GM12878 (cell line): Measurements from ENCODE around the gene NDC1. TPM values are rescaled to one million over a fixed set of nuclear protein-coding genes. Genes with fewer than 3 reads are reported as not detected.

Source experiments
- ATAC-seq: fragments of 200-7000 bp; cut with Tn5 transposase; 3 replicates; pipeline ENCODE4 v1.9.1; 2020; ENCODE audit warnings: mild to moderate bottlenecking, moderate library complexity
- BruUV-seq: library from RNA; stranded (reverse); fragments of 400-500 nt; replicated peaks from 2 replicates; lab custom pipeline; 2021; lab: Mats Ljungman, UMichigan
- CTCF ChIA-PET: fragments of 300-600 bp; sonication (Branson Sonifier 250); formaldehyde crosslinking; extraction: SDS; loops from one replicate; lab custom pipeline; 2021; ENCODE audit warnings: inconsistent platforms; lab: Yijun Ruan, JAX
- POLR2A ChIA-PET: fragments of 350-600 bp; formaldehyde crosslinking; extraction: SDS; loops from one replicate; lab custom pipeline; 2021; ENCODE audit warnings: inconsistent platforms; lab: Charles Lee
- RAD21 ChIA-PET: fragments of 300-600 bp; sonication (Branson Sonifier 250); formaldehyde crosslinking; loops from one replicate; lab custom pipeline; 2023; ENCODE audit warnings: antibody characterized with exemption; ENCODE audit not compliant: unreplicated experiment; lab: Charles Lee
- SMC1A ChIA-PET: fragments of 300-600 bp; sonication (Branson Sonifier 250); formaldehyde crosslinking; loops from one replicate; lab custom pipeline; 2023; ENCODE audit not compliant: unreplicated experiment, uncharacterized antibody; lab: Charles Lee
- DNase-seq: peaks from one replicate; pipeline ENCODE4 v3.0.0-alpha.2; 2011; ENCODE audit warnings: low read depth, low spot score
- FAIRE-seq: peaks from 3 replicates; lab custom pipeline; 2011; peaks lifted over from hg19 to GRCh38; lab: Jason Lieb, UNC
- H2AFZ ChIP-seq: 2 replicates; pipeline ENCODE4 v1.6.0; 2011; ENCODE audit warnings: low read depth, low read length, control low read depth; ENCODE audit not compliant: control insufficient read depth
- H3K27ac ChIP-seq: 2 replicates; pipeline ENCODE4 v1.5.1; 2011; ENCODE audit warnings: control low read depth; ENCODE audit not compliant: control insufficient read depth, insufficient read depth
- H3K27me3 ChIP-seq, 2 experiments: replicated peaks in 1 of 2; 2 replicates each; pipeline versions ENCODE4 v1.6.0 to v1.6.1; 2011; ENCODE audit warnings: low read length in 1 of 2; ENCODE audit not compliant: control insufficient read depth in 2 of 2, insufficient read depth in 2 of 2
- H3K36me3 ChIP-seq, 2 experiments: 2 replicates each; pipeline ENCODE4 v1.5.1; 2011; ENCODE audit warnings: low read length in 1 of 2; ENCODE audit not compliant: control insufficient read depth in 2 of 2, insufficient read depth in 2 of 2
- H3K4me1 ChIP-seq: 2 replicates; pipeline ENCODE4 v1.6.1; 2011; ENCODE audit warnings: mild to moderate bottlenecking, low read length, moderate library complexity, mixed read lengths; ENCODE audit not compliant: control insufficient read depth, insufficient read depth
- H3K4me2 ChIP-seq: 2 replicates; pipeline ENCODE4 v1.6.0; 2011; ENCODE audit warnings: control low read depth; ENCODE audit not compliant: control insufficient read depth, insufficient read depth
- H3K4me3 ChIP-seq: fragments of 200-600 bp; sonication (generic); 2 replicates; pipeline ENCODE4 v1.5.1; 2016
- H3K79me2 ChIP-seq: 2 replicates; pipeline ENCODE4 v1.6.0; 2011; ENCODE audit warnings: low read length; ENCODE audit not compliant: control insufficient read depth, insufficient read depth
- H3K9ac ChIP-seq: 2 replicates; pipeline ENCODE4 v1.8.0; 2011; ENCODE audit warnings: low read length, control low read depth, mixed read lengths; ENCODE audit not compliant: control insufficient read depth, insufficient read depth
- H3K9me3 ChIP-seq: replicated peaks from 3 replicates; pipeline ENCODE4 v1.5.1; 2011; ENCODE audit warnings: mild to moderate bottlenecking, low read length; ENCODE audit not compliant: control insufficient read depth, insufficient read depth
- H4K20me1 ChIP-seq: 2 replicates; pipeline ENCODE4 v1.6.0; 2011; ENCODE audit not compliant: control insufficient read depth, insufficient read depth
- ASH2L ChIP-seq: fragments of 300-600, 200-600 bp; sonication (generic); IDR thresholded peaks from 2 replicates; pipeline ENCODE4 v1.6.1; 2017; ENCODE audit warnings: low read depth, mild to moderate bottlenecking, borderline replicate concordance
- CREM ChIP-seq: IDR thresholded peaks from 2 replicates; pipeline ENCODE4 v1.6.1; 2014; ENCODE audit warnings: antibody characterized with exemption, low read depth
- EP300 ChIP-seq, 2 experiments: fragments of 150-350 bp in 1 of 2; IDR thresholded peaks; 2 replicates each; pipeline ENCODE4 v1.6.1; 2011 to 2012; ENCODE audit warnings: low read depth in 2 of 2, low read length in 2 of 2, borderline replicate concordance in 1 of 2, improper control_type of control experiment in 1 of 2, inconsistent platforms in 1 of 2; ENCODE audit not compliant: control insufficient read depth in 1 of 2
- HCFC1 ChIP-seq: fragments of 150-350 bp; IDR thresholded peaks from 2 replicates; pipeline ENCODE4 v1.6.1; 2014; ENCODE audit warnings: low read length
- NFIC ChIP-seq: IDR thresholded peaks from 2 replicates; pipeline ENCODE4 v1.6.1; 2012; ENCODE audit warnings: low read depth, mild to moderate bottlenecking, inconsistent platforms, low read length, moderate library complexity
- NRF1 ChIP-seq: conservative IDR thresholded peaks from 2 replicates; pipeline ENCODE4 v1.6.1; 2011; ENCODE audit warnings: mild to moderate bottlenecking, low read depth, low read length, improper control_type of control experiment
- RELA ChIP-seq: fragments of 450-650 bp; IDR thresholded peaks from 2 replicates; pipeline ENCODE4 v1.8.0; 2014; ENCODE audit warnings: borderline replicate concordance; ENCODE audit not compliant: partially characterized antibody
- SPI1 ChIP-seq: IDR thresholded peaks from 2 replicates; pipeline ENCODE4 v1.6.1; 2011; ENCODE audit warnings: low read depth, mild to moderate bottlenecking, low read length, moderate library complexity, borderline replicate concordance; ENCODE audit not compliant: insufficient read depth
- SRF ChIP-seq, 2 experiments: IDR thresholded peaks; 2 replicates each; pipeline ENCODE4 v1.6.1; 2011; ENCODE audit warnings: low read depth in 2 of 2, low read length in 2 of 2, mild to moderate bottlenecking in 1 of 2, moderate library complexity in 1 of 2
- SUPT20H ChIP-seq: IDR thresholded peaks from 2 replicates; pipeline ENCODE4 v1.6.1; 2011; ENCODE audit warnings: low read depth, mild to moderate bottlenecking, low read length, moderate library complexity, borderline replicate concordance; ENCODE audit not compliant: control insufficient read depth
- YBX1 ChIP-seq: fragments of 450-650 bp; IDR thresholded peaks from 2 replicates; pipeline ENCODE4 v1.6.1; 2016; ENCODE audit warnings: antibody characterized with exemption
- WGBS: methylation state at CpG from one replicate; pipeline ENCODE4 v1.1.6; 2016; ENCODE audit warnings: low lambda C conversion rate; ENCODE audit not compliant: insufficient replicate concordance, insufficient coverage; ENCODE audit errors: missing lambda C conversion rate; 5-methylcytosine and 5-hydroxymethylcytosine counted together
- in situ Hi-C: fragments of 300-500 bp; cut with MboI; formaldehyde crosslinking; loops from 9 replicates; pipeline ENCODE4 v1.14.3; 2018; ENCODE audit warnings: mixed read lengths
- intact Hi-C: fragments of 100-400 bp; cut with micrococcal nuclease; formaldehyde crosslinking; loops from one replicate; pipeline ENCODE4 v1.14.2; 2022; ENCODE audit not compliant: unreplicated experiment
- polyA plus RNA-seq, 11 experiments: library from polyadenylated mRNA; depleted of rRNA in 4 of 11; unstranded in 6 of 11; stranded (reverse) in 5 of 11; fragments of >200 nt; fragmentation: Nextera tagmentation in 4 of 11; fragmentation: Illumina TruSeq in 1 of 11; extraction: Ambion mirVana in 4 of 11; extraction: Trizol in 1 of 11; gene quantifications; 1 replicate in 1 of 11; 2 replicates in 10 of 11; pipeline versions ENCODE4 v1.2.1 to v1.2.3, GENCODE V29; 2011 to 2016; ENCODE audit warnings: inconsistent platforms in 2 of 11, missing spikeins in 2 of 11, low read depth in 1 of 11
- total RNA-seq, 4 experiments: library from RNA; depleted of rRNA in 3 of 4; stranded (reverse); fragments of >200 nt in 3 of 4; fragmentation: Illumina TruSeq in 1 of 4; extraction: Trizol in 1 of 4; gene quantifications; 2 replicates each; pipeline versions ENCODE4 v1.2.1 to v1.2.3, GENCODE V29; 2013 to 2021
- TF ChIP-seq, protein P1 (sequence below): IDR thresholded peaks from 2 replicates; pipeline ENCODE4 v1.6.1; 2012; ENCODE audit warnings: low read depth, low read length, improper control_type of control experiment
- TF ChIP-seq, protein P2 (sequence below): fragments of 450-650 bp; IDR thresholded peaks from 2 replicates; pipeline ENCODE4 v1.6.1; 2016; ENCODE audit warnings: mild to moderate bottlenecking
- TF ChIP-seq, protein P3 (sequence below): IDR thresholded peaks from 2 replicates; pipeline ENCODE4 v1.6.1; 2011; ENCODE audit warnings: borderline replicate concordance, low read depth, mild to moderate bottlenecking, moderate library complexity, mixed read lengths, low read length; ENCODE audit not compliant: insufficient read depth; ENCODE audit errors: extremely low read length
- TF ChIP-seq, protein P4 (sequence below): fragments of 450-650 bp; formaldehyde crosslinking; IDR thresholded peaks from 2 replicates; pipeline ENCODE4 v1.4.0; 2022; ENCODE audit warnings: mild to moderate bottlenecking, moderate library complexity

NDC1 gene
- total and polyA plus RNA-seq, 10 of the 15 experiments (the other 5 are each of a cell fraction or from before 2014, with no cell fraction given), result 20.2 to 77.6 (median 47.1) TPM

DNA sequence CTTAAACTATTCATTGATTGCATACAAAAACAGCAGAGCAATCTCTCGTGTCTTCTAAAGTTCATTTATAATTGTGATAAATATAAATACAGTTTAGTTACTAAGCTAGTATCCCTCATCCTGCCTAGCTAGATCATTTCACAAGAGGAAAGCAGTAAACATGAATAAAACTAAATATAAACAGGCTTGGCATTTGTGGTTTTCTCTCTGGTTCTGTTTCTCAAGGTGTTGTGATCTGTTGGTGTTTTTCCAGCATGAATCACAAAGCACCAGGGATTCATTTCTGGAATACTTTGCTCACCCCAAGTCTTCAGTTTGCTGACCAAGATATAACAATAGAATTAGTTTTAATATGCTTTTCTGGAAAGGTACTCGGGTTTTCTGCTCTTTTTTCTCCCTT, 66.4 kb downstream of the NDC1 start:
- Histone ChIP-seq H3K27ac (no peak overlapping the region), H3K36me3 (peaks cover 0 to 8% of the 10 kb centered on the region in 2 experiments; a peak in 2 of 4 replicates), H3K9ac (no peak overlapping the region), H3K27me3 (no peaks in the 10 kb centered on the region), H3K4me3 (no peak overlapping the region), H4K20me1 (no peaks in the 10 kb centered on the region), H3K4me1 (peaks cover 3% of the 10 kb centered on the region; the same call in 1 of the 2 replicates), H3K4me2 (no peak overlapping the region), H3K79me2 (no peaks in the 10 kb centered on the region), H2AFZ (no peak overlapping the region), H3K9me3 (no peaks in the 10 kb centered on the region)
- in situ Hi-C loops, result no loop called here
- ChIA-PET POLR2A (no interaction called here), RAD21 (no interaction called here), SMC1A (interaction anchor here (0.6 kb wide), 1 partner anchor 265 kb away, joined by 3 read pairs; no protein-coding TSS in a partner anchor), CTCF (no interaction called here)
- intact Hi-C loops, result no loop called here
- ATAC-seq (no peak), DNase-seq (no peak), FAIRE-seq (no peak)
- TF ChIP-seq NFIC, result no peak
- no peak for TF ChIP-seq SPI1
- TF ChIP-seq HCFC1, result no peak
- no peak for TF ChIP-seq YBX1
- TF ChIP-seq NRF1, result no peak
- TF ChIP-seq EP300 (IDR thresholded peaks at IDR 0.05; ENCODE audit: borderline replicate concordance in 1 of 2, control insufficient read depth in 1 of 2, low read depth in 2 of 2, low read length in 2 of 2), result no peak
- TF ChIP-seq, protein P1, sequence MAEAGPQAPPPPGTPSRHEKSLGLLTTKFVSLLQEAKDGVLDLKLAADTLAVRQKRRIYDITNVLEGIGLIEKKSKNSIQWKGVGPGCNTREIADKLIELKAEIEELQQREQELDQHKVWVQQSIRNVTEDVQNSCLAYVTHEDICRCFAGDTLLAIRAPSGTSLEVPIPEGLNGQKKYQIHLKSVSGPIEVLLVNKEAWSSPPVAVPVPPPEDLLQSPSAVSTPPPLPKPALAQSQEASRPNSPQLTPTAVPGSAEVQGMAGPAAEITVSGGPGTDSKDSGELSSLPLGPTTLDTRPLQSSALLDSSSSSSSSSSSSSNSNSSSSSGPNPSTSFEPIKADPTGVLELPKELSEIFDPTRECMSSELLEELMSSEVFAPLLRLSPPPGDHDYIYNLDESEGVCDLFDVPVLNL, result no peak
- TF ChIP-seq, protein P2, sequence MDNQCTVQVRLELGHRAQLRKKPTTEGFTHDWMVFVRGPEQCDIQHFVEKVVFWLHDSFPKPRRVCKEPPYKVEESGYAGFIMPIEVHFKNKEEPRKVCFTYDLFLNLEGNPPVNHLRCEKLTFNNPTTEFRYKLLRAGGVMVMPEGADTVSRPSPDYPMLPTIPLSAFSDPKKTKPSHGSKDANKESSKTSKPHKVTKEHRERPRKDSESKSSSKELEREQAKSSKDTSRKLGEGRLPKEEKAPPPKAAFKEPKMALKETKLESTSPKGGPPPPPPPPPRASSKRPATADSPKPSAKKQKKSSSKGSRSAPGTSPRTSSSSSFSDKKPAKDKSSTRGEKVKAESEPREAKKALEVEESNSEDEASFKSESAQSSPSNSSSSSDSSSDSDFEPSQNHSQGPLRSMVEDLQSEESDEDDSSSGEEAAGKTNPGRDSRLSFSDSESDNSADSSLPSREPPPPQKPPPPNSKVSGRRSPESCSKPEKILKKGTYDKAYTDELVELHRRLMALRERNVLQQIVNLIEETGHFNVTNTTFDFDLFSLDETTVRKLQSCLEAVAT, result no peak
- TF ChIP-seq, protein P3, sequence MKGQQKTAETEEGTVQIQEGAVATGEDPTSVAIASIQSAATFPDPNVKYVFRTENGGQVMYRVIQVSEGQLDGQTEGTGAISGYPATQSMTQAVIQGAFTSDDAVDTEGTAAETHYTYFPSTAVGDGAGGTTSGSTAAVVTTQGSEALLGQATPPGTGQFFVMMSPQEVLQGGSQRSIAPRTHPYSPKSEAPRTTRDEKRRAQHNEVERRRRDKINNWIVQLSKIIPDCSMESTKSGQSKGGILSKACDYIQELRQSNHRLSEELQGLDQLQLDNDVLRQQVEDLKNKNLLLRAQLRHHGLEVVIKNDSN, result no peak
- no peak for TF ChIP-seq SUPT20H
- TF ChIP-seq RELA, result no peak
- TF ChIP-seq ASH2L, result no peak
- TF ChIP-seq CREM, result no peak
- TF ChIP-seq SRF (IDR thresholded peaks at IDR 0.05; ENCODE audit: low read depth in 2 of 2, low read length in 2 of 2), result no peak
- TF ChIP-seq, protein P4, sequence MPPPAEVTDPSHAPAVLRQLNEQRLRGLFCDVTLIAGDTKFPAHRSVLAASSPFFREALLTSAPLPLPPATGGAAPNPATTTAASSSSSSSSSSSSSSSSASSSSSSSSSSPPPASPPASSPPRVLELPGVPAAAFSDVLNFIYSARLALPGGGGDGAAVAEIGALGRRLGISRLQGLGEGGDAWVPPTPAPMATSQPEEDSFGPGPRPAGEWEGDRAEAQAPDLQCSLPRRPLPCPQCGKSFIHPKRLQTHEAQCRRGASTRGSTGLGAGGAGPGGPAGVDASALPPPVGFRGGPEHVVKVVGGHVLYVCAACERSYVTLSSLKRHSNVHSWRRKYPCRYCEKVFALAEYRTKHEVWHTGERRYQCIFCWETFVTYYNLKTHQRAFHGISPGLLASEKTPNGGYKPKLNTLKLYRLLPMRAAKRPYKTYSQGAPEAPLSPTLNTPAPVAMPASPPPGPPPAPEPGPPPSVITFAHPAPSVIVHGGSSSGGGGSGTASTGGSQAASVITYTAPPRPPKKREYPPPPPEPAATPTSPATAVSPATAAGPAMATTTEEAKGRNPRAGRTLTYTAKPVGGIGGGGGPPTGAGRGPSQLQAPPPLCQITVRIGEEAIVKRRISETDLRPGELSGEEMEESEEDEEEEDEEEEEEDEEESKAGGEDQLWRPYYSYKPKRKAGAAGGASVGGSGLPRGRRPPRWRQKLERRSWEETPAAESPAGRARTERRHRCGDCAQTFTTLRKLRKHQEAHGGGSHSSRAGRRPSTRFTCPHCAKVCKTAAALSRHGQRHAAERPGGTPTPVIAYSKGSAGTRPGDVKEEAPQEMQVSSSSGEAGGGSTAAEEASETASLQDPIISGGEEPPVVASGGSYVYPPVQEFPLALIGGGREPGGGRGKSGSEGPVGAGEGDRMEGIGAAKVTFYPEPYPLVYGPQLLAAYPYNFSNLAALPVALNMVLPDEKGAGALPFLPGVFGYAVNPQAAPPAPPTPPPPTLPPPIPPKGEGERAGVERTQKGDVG (CRISPR knock-in tag), result no peak
- BruUV-seq, result no TSS peak
- 48% methylated on average over 2 of the region's 2 CpGs for WGBS
